H7 (cell line): Measurements from ENCODE around the gene ATAD3A. TPM values are rescaled to one million over a fixed set of nuclear protein-coding genes. Genes with fewer than 3 reads are reported as not detected.
"Not testable (repeated sequence)": the region's sequence is repeated elsewhere in the genome, so short reads cannot be mapped to it uniquely, and the experiment has no call there.

ENCODE experiments used
- DNase-seq: peaks from one replicate; pipeline ENCODE4 v3.0.0; 2012
- H3K27me3 ChIP-seq: 2 replicates; pipeline ENCODE4 v1.6.0; 2011; ENCODE audit warnings: mild to moderate bottlenecking, low read length; ENCODE audit not compliant: control insufficient read depth, insufficient read depth
- H3K36me3 ChIP-seq: replicated peaks from 2 replicates; pipeline ENCODE4 v1.5.1; 2011; ENCODE audit warnings: low read length; ENCODE audit not compliant: control insufficient read depth, insufficient read depth
- H3K4me3 ChIP-seq: 2 replicates; pipeline ENCODE4 v1.5.1; 2011; ENCODE audit warnings: low read depth, mild to moderate bottlenecking, control low read depth, low read length, moderate library complexity; ENCODE audit not compliant: insufficient read depth
- total RNA-seq: library from RNA; depleted of rRNA; stranded (reverse); fragments of >200 nt; shearing (Covaris generic); gene quantifications from 2 replicates; pipeline ENCODE4 v1.2.3, GENCODE V29; 2014; rRNA removed

ATAD3A gene
- total RNA-seq: 105 and 113 TPM in 2 replicates

DNA sequence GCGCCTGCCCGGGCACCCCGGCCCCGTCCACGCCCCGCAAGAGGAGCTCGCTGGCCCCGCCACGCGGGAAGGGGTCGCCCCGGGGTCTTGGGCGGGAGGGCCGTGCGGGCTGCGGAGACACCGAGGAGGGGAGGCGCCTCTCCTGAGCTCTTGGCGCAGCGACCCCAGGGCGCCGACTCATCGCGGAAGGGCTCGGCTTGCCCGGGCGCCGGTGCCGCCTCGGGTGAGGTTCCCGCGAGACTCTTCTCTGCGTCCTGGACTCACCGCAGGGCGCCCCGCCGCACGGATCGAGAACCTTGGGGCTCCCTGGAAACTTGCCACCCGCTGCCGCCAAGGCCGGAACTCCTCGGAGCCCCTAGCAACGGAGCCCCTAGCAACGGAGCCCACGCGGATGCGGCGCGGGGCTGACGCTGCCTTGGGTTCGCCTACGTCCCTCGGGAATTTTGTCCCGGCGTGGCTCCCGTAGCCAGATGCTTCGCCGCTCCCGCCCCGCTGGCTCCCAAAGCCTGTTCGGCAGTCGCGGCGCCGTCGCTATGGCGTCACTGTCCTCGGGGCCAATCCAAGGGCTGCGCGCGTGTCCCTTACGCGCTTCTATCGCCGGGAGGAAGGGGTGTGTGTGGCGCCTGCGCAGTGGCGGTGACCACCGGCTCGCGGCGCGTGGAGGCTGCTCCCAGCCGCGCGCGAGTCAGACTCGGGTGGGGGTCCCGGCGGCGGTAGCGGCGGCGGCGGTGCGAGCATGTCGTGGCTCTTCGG lies at the start of gene ATAD3A:
Gene ATAD3A (plus strand): TSS at position 630 of the 753 bp plus-strand sequence. CDS start 107 bp downstream, at position 737.
- peak within 1 kb of the TSS; percentile 91 for H3K4me3 ChIP-seq
- no peaks in the 10 kb centered on the region; the same call in 1 of the 2 replicates for H3K36me3 ChIP-seq
- peak; percentile 99 for DNase-seq
- no peaks in the 10 kb centered on the region for H3K27me3 ChIP-seq

DNA sequence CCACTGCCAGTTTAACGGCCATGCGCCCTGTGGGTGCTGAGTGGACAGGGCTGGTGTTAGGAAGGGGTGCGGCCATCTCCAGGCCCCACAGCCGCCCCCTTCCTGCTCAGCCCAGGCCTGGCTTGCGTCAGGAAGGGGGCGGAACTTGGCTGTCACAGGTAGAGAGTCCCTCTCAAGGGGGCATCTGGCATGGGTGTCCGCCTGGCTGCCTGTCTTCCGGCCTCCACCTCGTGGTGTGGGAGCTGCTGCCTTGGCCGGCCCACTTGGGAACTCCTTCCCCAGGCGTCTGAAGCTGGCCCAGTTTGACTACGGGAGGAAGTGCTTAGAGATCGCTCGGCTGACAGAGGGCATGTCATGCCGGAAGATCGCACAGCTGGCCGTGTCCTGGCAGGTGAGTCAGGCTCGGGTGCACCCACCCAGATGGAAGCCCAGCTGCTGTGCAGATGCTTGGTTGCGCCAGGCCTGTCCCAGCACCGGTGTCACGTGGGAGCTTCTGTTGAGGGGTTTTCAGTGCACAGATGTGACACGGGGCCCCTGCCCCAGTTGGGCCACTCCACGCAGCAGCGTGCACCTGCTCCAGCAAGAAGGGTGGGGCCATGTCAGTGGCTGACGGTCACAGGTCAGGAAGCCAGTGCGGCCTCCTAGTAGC lies 49.5 kb upstream of the ATAD3A start:
- Histone ChIP-seq H3K36me3 (no peaks in the 10 kb centered on the region), H3K27me3 (no peaks in the 10 kb centered on the region), H3K4me3 (no peak overlapping the region)
- peak; percentile 52 for DNase-seq

GRCh38 chr1:1463312-1463711 lies 48.6 kb upstream of the ATAD3A start:
- H3K27me3 ChIP-seq: no peaks in the 10 kb centered on the region
- H3K36me3 ChIP-seq: no peaks in the 10 kb centered on the region
- H3K4me3 ChIP-seq: no peak overlapping the region
- no peak for DNase-seq

DNA sequence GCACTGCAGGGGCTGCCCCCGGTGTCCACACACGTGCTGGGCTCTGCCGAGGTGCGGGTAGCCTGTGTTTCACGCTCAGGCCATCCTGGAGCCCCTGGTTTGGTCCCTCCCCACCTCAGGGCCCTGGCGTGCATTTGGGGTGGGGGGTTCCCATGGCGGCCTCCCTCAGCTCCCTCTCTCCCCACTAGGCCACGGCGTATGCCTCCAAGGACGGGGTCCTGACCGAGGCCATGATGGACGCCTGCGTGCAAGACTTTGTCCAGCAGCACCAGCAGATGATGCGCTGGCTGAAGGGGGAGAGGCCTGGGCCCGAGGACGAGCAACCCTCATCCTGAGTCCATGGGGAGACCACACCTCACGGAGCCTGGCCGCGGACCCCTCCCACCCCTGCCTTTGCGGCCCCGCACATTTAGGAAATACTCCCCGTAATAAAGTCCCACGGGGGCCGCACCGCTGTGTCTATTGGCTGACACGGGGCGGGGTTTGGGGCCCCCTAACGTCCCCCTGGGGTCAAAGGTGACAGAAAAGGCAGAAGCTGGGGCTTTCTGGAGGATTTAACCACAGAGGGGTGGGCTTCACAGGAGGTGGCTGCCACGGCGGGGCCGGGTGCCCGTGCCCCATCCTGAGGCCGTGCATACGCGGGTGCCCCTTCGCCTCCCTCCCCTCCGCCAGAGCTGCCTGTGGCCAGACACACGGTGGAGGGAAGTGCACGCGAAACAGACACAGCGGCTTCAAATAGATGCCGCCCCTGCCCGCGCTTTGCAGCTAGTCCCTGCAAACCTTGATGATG lies 43.6 kb upstream of the ATAD3A start:
- not testable (repeated sequence) for DNase-seq, H3K36me3 ChIP-seq, H3K27me3 ChIP-seq, H3K4me3 ChIP-seq

DNA sequence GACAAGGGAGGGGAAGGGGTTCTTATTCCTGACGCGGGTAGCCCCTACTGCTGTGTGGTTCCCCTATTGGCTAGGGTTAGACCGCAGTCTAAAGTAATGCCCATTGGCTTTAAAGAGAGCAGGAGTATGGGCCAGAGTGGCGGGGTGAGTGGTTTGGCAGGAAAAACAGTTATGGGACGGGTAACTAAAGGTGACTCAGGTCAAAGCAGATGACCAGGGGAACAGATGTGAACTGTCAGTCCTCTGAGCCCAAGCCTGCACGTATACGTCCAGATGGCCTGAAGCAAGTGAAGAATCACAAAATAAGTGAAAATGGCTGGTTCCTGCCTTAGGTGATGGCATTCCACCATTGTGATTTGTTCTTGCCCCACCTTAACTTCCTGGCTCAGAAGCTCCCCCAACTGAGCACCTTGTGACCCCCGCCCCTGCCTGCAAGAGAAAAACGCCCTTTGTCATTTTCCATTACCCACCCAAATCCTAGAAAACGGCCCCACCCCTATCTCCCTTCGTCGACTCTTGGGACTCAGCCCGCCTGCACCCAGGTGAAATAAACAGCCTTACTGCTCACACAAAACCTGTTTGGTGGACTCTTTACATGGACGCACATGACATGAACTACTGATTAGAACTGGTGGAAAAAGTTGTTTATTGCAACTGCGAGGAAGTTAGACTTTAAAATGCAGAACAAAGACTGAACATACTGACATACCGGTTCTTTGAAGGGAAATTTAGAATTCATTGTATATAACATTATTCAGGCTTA lies 41.2 kb upstream of the ATAD3A start:
- peak overlapping the region; percentile 71 for H3K4me3 ChIP-seq
- H3K27me3 ChIP-seq: no peaks in the 10 kb centered on the region
- peak; percentile 20 for DNase-seq
- no peaks in the 10 kb centered on the region for H3K36me3 ChIP-seq

GRCh38 chr1:1471389-1472052 lies 40.4 kb upstream of the ATAD3A start, which contains the start of gene ATAD3B:
Gene ATAD3B, plus strand, starts transcription at chr1:1471765. Its CDS starts 120 bp downstream, at chr1:1471885.
- peak within 1 kb of the TSS; percentile 71 for H3K4me3 ChIP-seq
- H3K36me3 ChIP-seq: no peaks in the 10 kb centered on the region
- DNase-seq: peak; percentile 95
- H3K27me3 ChIP-seq: no peaks in the 10 kb centered on the region

DNA sequence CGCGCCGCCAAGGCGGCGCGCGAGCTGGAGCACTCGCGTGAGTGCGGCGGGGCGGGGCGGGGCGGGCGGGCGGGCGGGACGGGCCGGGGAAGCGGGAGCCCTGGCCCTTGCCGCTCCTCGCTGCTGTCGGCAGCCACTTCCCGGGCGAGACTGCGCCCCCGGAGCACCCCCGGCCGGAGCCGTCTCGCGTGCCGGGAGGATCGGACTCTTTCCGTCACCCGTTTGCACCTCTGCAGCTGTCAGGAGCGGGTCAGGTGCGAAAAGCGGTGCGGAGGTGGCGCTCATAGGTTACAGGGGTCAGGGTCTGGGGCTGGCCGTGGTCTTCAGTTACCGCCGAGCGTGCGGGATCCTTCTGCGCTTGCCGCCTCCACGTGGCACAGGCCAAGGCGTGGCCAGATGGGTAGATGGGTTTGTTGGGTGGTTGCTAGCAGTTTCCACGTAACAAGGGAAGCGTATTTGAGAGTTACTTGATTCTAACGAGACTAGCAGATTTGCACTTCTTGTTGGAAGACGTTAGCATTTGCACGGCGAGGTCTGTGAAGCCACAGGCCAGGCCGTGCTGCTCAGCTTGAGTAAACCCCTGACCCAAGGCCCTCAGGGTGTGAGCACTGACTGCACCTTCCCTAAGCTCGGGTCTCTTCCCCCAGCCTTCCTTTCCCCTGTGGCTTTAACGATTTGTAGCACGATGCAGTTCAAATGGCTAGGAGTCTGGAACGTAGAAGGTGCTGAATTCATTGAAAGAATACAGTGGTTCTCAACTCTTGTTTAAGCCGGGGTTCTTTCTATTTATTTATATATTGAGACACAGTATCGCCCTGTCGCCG lies 39.7 kb upstream of the ATAD3A start:
- not testable (repeated sequence) for H3K36me3 ChIP-seq

GRCh38 chr1:1476011-1476410 lies 36.0 kb upstream of the ATAD3A start:
- H3K27me3 ChIP-seq, DNase-seq, H3K36me3 ChIP-seq, H3K4me3 ChIP-seq: not testable (repeated sequence)

More for the DNA sequence above, 39.7 kb upstream of the ATAD3A start:
- not testable (repeated sequence) for H3K27me3 ChIP-seq, DNase-seq
- H3K4me3 ChIP-seq: peak overlapping the region; percentile 71

- Histone ChIP-seq H3K4me3 (no peak overlapping the region), H3K36me3 (peaks cover 3% of the 10 kb centered on the region), H3K27me3 (no peaks in the 10 kb centered on the region)
- DNase-seq: no peak
These were observed 34.8 kb upstream of the ATAD3A start for GRCh38 chr1:1477206-1477605.

GRCh38 chr1:1479547-1480487 lies 32.1 kb upstream of the ATAD3A start:
- peaks cover 3% of the 10 kb centered on the region for H3K36me3 ChIP-seq
- no peaks in the 10 kb centered on the region for H3K27me3 ChIP-seq

DNA sequence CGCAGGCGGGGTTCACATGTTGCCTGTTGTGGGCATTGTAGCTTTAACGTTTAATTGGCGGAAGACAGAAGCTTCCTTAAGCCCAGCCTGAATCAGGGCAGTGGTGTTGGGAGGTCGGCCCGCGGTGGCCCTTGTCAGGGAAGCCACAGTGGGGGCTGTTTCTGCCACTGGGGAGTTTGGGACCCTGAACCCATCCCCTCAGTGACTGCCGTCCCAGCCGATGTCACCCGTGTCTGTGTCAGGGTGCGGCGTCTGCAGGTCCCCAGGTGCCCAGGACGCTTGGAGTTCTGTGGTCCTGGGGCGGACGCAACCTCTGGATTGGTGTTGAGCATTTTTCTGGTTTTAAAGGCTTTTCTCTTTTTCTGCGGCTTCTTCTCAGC lies 31.5 kb upstream of the ATAD3A start:
- H3K36me3 ChIP-seq, DNase-seq, H3K4me3 ChIP-seq, H3K27me3 ChIP-seq: not testable (repeated sequence)

More at GRCh38 chr1:1479547-1480487, 32.1 kb upstream of the ATAD3A start:
- DNase-seq: peak; percentile 30
- H3K4me3 ChIP-seq: no peak overlapping the region

- H3K27me3 ChIP-seq: not testable (repeated sequence)
These were observed 30.2 kb upstream of the ATAD3A start for GRCh38 chr1:1481811-1482210.

More at GRCh38 chr1:1481811-1482210, 30.2 kb upstream of the ATAD3A start:
- H3K36me3 ChIP-seq, DNase-seq, H3K4me3 ChIP-seq: not testable (repeated sequence)
